Midbrain (tissue), 1 donor: ENCODE measurements around the gene CERK.

Experiments
- DNase-seq: peaks from one replicate; lab custom pipeline; 2025; lab: John Stamatoyannopoulos, UW

Gene CERK

GRCh38 chr22:46699091-46699490 lies 39.0 kb downstream of the CERK start:
- DNase-seq, result no peak

GRCh38 chr22:46697811-46698515 lies 40.1 kb downstream of the CERK start:
- no peak for DNase-seq

GRCh38 chr22:46696614-46697013 lies 41.4 kb downstream of the CERK start:
- no peak for DNase-seq

GRCh38 chr22:46696229-46696518 lies 41.9 kb downstream of the CERK start:
- no peak for DNase-seq

- DNase-seq, result no peak
Measured at GRCh38 chr22:46695346-46696228, 42.5 kb downstream of the CERK start.

- no peak for DNase-seq
Measured at GRCh38 chr22:46694416-46695170, 43.5 kb downstream of the CERK start.

- DNase-seq, result no peak
Measured at GRCh38 chr22:46693634-46694415, 44.2 kb downstream of the CERK start.

DNA sequence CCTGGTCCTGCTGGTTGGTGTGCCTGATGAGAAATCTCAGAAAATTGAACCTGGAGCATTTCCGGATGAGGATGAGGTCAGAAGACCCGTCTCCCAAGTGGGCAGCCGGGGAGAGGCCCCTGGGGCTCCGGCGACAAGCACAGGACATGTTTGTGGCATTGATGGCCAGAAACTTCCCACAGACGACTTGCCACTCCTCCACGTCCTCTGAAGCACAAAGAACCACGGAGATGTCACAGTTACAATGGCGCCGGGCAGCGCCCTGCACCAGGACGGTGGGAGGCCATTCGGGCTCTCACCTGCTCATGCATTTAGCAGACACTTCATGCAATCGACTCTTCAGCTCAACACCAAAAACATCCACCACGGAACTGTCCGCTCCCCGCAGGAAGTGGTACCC lies 46.5 kb downstream of the CERK start:
- no peak for DNase-seq

- no peak for DNase-seq
Measured at GRCh38 chr22:46690146-46690545, 47.9 kb downstream of the CERK start.

DNA sequence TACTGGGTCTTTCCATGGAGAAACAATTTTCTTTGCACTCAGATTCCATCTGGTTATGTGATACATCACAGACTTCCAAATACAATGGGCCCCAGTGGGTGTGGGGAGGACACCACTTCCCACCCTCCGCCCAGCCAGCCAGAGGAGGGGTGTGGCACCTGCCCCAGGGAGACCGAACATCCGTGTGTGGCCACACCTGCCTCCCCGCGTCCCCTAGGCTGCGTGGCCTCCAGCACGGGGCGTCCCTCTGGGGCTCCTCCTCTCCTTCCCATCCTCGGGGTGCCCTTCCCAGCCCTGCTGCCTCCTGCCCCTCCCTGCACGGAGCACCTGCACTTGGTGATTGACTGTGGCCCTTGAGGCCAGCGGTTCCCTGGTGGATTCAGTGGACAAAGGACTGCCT lies 49.1 kb downstream of the CERK start:
- DNase-seq, result no peak

- no peak for DNase-seq
Measured at GRCh38 chr22:46687460-46687859, 50.6 kb downstream of the CERK start.

DNA sequence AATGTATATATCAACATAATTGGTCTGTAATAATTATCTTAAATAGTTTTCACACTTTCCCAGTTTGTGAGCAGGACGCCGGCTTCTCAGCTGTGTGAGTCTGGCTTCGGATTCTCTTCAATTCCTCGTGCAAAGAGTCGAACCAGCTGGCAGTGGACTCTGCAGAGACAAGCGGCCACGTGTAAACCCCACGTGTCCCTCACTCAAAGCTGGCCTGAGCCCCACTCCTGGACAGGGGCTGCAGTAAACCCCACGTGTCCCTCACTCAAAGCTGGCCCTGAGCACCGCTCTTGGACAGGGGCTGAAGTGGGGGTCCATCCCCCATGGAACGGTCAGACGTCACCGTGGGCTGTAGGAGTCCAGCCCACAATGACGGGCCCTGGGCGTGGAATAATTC lies 51.0 kb downstream of the CERK start:
- DNase-seq, result no peak

DNA sequence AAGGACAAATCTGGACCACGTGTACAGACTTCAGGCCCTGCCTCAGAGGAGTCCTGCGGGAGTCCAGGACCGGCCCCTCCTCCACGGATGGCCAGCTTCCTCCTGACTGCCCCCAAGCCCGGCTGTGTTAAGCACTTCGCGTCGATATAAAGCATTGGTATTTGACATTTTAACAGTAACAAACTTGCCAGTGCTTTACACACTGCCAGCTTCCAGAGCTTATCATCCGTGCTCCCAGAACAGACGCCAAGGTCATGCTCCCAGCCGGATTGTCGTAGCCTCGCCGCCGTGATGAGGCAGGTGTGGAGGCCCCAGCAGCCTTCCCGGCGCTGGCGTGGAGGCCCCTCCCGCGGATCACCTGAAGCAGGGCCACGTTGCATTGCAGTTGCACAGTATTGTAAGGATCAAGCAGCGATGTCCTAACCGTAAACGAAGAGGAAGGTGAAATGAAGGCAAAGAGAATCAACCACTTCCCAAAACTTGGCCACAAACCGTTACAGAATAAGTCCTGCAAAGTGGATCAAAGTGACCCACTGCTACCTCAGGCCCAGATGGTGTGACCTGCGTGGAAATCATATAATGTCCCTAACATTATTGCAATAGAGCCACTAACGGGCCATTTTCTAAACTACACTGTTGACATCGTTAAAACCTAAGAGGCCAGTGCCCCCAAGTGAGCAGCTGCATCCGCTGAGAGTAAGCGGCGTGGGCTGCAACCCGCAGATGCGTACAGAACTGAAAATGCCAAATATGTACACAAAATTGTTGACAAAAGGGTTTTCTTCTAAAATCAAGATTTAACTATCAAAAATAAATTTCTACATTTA lies 51.6 kb downstream of the CERK start:
- DNase-seq, result no peak

GRCh38 chr22:46684706-46685105 lies 53.3 kb downstream of the CERK start:
- DNase-seq, result no peak

DNA sequence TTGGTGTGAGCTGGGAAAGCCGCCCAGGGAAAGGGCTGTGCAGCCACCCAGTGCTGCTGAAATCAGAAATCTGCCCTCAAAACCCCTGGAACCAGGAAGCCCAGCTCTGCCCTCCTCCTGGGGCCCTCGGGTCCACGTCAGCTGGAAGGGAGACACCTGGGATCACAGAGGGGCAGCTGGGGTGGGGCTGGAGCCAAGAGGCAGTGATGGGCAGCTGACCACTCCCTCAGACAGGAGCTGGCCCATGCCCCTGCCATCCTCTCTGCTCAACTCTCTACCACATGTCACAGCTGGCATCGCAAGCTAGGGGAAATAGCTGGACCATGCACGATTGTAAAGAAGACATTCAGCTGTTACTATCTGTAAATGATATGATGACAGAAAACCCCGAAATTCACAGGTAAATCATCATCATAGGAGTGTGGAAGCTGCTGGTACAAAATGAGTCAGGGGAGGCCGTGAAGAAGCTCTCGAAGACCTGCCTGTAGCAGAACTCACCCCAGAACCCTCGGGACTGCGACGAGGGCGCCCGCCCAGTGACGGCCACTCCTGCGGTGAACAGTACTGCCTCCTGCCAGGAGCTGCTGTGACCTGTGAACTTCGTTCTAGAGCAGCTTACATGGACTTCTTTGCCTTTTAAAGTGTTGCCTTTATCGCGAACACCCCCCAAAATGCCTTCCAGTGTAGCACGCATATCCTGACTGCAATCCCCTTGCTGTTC lies 55.9 kb downstream of the CERK start:
- DNase-seq, result no peak

DNA sequence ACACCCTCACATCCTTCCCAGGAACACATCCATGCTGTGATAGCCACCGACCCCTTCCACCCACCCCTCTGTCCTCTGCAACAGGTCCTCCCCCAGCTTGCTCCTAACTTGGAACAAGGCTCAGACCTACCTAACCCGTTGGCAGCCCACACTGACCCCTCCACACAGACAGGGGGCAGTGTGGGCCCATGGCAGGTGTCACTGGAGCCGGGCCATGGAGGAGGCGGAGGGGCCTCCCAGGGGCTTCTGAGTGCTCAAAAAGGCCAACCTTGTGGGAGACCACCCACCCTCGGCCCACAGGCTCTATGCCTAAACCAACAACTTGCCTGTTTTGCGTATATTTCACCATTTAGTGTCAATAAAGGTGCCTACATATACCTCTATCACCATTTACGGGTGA lies 57.0 kb downstream of the CERK start:
- DNase-seq, result no peak

- no peak for DNase-seq
Measured at GRCh38 chr22:46679706-46680269, 58.3 kb downstream of the CERK start.

DNA sequence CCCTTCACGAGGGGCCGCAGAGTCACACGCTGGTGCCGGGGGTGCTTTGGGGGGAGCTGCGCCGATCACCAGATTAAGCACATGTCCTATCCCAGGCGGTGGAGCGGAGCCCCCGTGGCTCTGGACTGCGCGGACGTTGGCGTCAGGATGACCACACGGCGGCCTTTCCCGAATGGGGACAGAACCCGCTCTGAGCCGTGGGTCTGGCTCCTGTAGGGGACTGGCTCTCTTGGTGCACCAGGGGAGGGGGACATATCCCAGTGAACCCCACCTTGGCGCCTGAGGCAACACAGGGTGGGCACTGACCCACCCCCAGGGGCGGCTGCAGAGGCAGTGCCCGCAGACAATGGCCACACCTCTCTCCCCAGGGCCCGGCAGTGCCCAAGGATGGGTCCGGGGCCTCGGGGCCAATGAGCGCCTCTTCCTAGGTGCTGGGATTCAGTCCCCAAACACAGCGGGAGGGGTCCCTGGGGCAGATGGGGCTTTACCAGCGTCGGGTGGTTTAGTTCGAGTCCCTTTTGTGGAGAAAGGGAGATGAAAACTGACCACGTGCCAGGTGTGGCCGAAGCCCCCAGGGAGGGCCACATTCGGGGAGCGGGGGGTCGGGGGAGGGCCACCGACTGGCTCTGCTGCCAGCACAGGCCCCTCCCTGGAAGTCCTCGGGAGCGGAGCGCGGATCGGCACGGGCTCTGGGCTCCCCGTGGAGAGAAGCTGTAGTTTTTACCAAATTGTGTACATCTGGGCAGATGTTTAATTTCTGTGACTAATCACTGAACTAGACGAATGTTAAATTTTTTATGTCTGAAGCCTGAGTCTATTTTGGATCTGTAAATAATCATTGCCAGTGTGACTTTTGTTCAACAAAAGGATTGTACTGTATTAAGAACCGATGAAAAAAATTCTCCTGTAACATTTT lies 59.0 kb downstream of the CERK start:
- no peak for DNase-seq

DNA sequence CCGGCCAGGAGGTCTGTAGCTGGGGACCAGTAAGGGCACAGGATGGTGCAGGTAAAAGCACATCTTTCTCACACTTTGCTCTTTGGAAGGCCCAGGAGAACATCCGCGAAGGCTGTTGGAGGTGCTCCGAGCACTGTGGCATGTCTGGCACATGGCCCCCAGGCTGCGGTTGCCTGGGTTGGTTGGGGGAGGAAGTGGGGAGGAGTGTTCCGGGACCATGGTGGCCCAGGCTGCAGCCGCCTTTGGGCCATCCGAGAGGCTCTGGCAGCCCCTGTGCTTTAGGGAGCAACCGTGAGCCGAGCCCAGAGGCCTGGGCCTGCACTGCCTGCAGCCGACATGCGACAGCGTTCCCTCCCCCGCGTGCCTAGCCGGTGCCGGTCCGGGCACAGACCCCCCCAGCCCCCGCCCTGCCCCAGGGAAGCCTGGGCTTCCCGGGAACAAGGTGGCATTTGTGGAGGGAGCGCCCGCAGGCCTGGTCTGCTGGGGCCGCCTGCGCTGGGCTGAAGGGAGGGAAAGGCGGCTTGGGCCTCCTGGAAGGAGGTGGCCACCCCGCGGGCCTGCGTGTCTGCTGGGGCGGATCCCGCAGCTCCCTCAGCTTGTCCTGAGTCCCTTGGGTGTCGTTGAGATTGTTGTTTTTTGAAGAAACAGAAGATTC lies 59.9 kb downstream of the CERK start:
- no peak for DNase-seq
